Measurements from ENCODE around the gene MRPS10. TPM values are rescaled to one million over a fixed set of nuclear protein-coding genes. Genes with fewer than 3 reads are reported as not detected.
"Not testable (repeated sequence)": the region's sequence is repeated elsewhere in the genome, so short reads cannot be mapped to it uniquely, and the experiment has no call there.

MRPS10 gene
- total RNA-seq, 1 donor from 2014 or later, result 62.3 TPM

DNA sequence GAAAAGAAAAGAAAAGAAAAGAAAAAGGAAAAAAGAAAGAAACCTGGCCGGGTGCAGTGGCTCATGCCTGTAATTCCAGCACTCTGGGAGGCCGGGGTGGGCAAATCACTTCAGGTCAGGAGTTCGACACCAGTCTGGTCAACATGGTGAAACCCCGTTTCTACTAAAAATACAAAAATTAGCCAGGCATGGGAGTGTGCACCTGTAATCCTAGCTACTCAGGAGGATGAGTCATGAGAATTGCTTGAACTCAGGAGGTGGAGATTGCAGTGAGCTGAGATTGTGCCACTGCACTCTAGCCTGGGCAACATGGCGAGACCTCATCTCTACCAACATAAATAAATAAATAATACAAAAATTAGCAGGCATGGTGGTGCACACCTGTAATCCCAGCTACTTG is 25.3 kb downstream of the MRPS10 start:
- DNase-seq (ENCODE audit: missing footprints); intact Hi-C loops (cut with DNase I); ATAC-seq: not testable (repeated sequence)

DNA sequence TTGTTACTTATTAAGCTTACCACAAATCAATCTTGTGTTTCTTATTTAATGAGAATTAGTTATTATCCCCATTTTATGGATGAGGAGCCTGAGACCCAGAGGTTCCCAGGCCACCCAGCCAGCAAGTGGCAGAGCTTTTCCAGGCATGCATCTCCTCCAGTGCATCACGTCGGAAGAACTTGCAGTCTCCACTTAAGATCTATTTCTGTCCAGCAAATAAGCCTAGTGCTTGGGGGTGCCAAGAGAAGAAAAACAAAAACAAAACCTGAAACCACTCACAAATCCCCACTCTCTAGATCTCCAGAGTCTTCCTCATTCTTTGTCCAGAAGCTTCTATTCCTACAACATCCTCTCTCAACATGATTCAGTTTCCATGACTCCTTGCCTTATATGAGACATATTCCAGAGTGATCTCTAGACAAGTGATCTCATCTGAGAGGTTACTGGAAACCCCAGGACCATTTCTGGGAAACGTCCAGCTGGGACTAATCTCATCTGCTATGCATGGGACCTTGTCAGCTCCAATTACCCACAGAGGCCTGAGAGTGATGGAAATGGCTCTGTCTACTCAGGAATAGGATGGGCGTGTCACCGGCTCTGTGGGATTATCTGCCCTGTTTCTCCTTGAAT is 27.0 kb downstream of the MRPS10 start:
- DNase-seq (ENCODE audit: missing footprints), result no peak
- ATAC-seq, result no peak
- intact Hi-C loops (cut with DNase I), result no loop called here

DNA sequence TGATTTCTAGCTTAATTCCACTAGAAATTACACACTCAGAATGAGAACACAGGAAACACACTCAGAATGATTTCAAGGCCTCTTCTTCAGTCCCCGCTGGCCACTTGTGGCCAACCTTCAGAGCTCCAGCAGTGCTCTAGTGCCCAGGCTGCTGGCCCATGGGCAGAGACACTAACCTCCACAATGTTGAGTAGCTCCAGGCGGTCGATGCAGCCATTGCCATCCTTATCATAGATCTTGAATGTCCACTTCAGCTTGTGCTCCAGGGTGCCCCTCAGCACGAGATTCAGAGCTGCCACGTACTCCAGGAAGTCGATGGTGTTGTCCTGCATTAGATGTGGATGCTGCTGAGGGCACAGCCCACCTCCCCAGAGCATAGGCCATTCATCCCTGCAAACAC is 29.3 kb downstream of the MRPS10 start:
- ATAC-seq (no peak), DNase-seq (ENCODE audit: missing footprints) (no peak)
- intact Hi-C loops (cut with DNase I), result no loop called here

DNA sequence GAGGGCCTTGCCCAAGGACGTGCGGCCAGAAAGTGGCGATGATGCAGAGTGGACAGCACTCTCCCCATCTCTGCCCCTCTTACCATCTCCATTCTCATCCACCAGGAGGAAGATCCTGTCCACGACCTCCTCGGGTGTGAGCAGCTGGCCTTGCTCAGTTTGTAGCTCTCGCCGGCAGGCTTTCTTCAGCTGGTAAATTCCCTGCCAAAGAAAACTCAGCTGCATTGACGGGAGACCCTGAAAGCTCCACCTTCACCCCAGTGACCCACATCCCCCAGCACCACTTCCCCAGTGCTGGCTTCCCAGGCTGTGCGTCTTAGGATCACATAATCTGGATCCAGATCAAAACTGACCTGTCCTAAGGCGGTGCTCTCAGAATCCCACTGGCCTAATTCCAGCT is 32.1 kb downstream of the MRPS10 start:
- ATAC-seq (no peak), DNase-seq (ENCODE audit: missing footprints) (no peak)
- intact Hi-C loops (cut with DNase I), result no loop called here

DNA sequence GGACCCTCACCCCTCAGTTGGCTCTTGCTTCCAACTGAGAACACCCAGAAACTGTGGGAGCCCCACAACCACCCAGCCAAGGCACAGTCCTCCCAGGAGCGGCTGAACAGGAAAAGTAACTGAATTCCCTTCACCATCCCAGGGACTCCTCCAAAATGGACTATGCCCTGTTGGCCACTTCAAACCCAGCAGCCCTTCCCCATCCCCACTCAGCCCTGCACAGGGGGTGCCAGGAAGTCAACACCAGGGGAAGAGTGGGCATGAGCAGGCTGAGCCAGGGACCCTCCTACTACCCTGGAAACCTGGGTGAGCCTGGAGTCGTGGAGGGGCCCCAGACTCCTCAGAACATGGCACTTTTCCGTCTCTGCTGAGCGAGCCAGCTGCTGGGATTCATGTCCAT is 33.2 kb downstream of the MRPS10 start:
- intact Hi-C loops (cut with DNase I), result no loop called here
- ATAC-seq, result no peak
- DNase-seq (ENCODE audit: missing footprints), result no peak

DNA sequence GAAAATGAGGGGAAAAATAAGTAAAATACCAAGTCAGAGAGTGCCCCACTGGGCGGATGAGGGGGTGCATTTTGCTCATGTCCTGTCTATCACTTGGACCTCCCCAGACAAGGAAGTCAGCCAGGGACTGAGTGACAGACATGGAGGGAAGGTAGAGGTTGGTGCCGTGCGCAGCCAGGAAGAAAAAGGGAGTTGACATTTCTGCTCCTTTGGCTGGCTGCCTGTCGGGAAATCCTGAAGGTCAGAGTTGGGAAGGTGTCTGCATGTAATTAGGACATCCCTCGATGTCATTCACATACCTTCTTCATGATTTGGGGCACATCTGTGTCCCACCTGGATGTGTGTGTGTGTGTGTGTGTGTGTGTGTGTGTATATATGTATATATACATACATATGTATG is 35.6 kb downstream of the MRPS10 start:
- ATAC-seq (no peak), DNase-seq (ENCODE audit: missing footprints) (no peak)
- intact Hi-C loops (cut with DNase I), result no loop called here

DNA sequence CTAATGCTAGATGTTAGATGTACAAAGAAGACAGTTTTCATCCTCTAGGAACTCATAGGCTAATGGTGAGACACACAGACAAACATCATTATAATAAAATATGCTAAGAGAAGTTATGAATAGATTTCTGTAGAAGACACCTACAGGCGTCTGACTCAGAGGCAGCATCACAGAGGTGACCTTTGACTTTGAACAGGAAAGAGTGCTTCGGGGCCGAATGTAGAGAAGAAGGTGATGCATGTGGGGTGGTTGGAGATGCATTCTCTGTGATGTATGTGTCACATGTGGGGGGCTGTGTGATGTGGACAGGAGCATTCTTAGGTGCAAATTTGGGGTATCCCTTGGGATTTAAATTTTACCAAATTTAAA is 37.7 kb downstream of the MRPS10 start:
- no peak for DNase-seq (ENCODE audit: missing footprints)
- ATAC-seq, result no peak
- intact Hi-C loops (cut with DNase I), result no loop called here

DNA sequence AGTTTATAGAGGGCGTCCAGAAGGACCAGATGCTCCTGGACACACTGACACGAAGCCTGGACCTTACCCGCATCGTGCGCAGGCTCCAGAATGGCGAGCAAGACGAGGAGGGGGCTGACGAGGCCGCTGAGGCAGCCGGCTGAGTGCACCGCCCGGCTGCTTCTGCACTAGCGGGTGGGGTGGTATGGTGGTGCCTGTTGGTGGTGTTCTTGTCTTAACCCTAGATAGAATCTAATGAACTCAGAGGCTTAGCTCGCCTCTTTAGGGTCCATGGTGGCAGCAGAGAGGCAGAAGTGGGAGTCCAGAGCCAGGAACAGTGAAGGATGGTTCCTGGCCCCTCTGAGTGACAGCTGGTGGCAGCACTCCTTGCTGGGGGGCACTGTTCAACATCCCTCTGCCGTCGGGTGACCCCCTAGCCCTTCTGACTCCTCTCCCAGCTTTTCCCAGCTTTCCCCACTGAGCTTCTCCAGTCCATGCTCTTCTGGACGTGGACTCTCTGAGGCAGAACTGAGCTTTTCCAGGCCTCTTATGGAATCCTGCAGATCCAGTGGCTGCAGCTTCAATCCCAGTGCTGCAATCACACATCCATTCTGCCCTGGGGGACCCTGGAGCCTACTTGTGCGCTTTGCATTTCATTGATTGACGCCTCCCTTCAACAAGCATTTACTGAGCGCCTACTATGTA is 38.3 kb downstream of the MRPS10 start:
- no peak for ATAC-seq
- intact Hi-C loops (cut with DNase I), result no loop called here
- no peak for DNase-seq (ENCODE audit: missing footprints)

DNA sequence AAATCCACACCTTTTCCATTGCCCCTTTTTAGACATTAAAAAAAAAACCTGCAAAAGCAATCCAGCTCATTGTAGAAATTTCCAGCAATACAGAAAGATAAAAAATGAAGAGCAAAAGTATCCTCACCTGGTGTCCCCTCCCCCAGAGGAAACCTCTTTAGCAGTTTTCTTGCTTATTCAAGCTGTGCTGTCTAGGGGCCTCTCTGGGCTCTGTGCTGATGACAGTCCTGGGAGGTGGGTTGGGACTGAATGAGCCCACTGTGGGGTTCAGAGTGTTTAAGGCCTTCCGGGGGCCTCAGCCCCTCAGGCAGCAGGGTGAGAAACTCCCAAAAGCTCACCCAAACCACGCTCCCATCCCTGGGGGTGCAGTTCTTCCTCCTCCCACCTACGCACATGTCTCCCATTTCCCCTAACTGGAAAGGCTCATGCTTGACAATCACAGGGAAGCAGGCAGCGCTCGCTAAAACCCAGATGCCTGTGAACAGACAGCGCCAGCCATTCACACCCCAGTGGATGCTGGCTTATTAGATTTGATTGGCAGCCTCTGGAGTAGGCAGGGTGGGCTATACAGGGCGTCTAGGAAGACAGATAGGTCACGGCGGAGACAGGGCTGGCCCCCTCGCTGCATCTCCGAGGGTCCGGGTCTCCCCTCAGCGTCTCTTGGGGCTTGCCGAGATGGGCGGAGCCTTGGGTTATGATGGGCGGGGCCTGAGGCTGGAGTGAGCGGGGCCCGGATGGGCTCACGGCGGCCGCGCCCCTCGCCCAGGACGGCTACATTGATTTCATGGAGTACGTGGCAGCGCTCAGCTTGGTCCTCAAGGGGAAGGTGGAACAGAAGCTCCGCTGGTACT is 39.9 kb downstream of the MRPS10 start:
- no peak for ATAC-seq
- intact Hi-C loops (cut with DNase I), result no loop called here

DNA sequence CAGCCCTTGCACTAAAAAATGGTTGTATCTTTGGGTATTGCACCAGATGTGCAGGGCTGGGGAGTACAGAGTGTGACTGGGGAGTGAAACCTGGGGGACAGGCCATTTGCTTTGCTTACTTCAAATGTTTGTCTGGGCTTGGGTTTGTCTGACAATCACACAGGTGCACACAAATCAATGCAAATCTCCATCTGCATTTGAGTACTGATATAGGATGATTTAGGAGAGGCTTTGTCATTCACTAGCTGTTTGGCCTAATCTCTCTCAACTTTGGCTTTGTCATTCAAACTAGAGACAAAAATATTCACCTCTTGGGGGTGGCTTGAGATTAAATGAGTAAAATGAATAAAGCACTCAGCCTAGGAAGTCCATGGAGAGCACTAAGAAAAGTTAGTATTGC is 40.7 kb downstream of the MRPS10 start:
- no peak for ATAC-seq
- no peak for DNase-seq (ENCODE audit: missing footprints)
- intact Hi-C loops (cut with DNase I), result no loop called here

More for the DNA sequence above, 39.9 kb downstream of the MRPS10 start:
- no peak for DNase-seq (ENCODE audit: missing footprints)

DNA sequence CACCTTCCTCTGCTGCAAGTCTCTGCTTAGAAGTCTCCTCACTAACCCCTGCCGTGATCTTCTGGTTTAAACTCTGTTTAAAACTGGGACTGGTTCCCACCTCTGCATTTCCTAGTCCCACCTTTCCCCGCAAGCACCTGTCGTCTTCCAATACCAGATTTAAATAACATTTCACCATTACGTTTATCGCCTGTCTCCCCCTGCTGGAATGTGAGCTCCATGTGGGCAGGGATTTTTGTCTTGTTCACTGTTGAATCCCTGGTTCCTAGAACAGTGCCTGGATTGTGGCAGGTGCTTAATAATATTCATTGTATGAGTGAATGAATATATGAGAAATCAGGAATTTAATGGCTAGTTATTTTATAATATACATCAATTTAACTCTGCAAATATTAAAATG is 41.8 kb downstream of the MRPS10 start:
- intact Hi-C loops (cut with DNase I), result no loop called here
- no peak for DNase-seq (ENCODE audit: missing footprints)
- no peak for ATAC-seq

DNA sequence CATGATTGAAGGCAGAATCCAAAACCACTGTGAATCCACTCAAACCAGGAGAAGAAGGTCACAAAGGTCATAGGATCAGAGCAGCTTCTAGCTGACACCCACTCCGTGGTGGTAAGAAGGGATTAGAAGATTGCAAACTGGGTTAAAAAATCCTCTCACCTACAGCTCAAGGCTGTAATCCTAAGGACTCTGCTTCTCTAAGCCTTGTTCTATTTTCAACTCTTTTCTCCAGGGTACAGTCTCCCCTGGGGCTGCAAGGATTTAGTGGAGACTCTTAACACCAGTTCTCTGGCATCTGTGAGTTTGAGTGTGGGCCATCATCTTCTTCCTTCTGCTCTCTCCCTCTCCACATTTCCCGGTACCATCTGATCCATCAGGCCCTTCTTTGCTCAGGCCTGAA is 44.6 kb downstream of the MRPS10 start, which contains the start of gene GUCA1A:
GUCA1A (plus strand) TSS at position 264 of the 400 bp plus-strand sequence. CDS start 250 bp downstream, outside the sequence.
- DNase-seq (ENCODE audit: missing footprints) (no peak), ATAC-seq (no peak)
- intact Hi-C loops (cut with DNase I), result no loop called here

DNA sequence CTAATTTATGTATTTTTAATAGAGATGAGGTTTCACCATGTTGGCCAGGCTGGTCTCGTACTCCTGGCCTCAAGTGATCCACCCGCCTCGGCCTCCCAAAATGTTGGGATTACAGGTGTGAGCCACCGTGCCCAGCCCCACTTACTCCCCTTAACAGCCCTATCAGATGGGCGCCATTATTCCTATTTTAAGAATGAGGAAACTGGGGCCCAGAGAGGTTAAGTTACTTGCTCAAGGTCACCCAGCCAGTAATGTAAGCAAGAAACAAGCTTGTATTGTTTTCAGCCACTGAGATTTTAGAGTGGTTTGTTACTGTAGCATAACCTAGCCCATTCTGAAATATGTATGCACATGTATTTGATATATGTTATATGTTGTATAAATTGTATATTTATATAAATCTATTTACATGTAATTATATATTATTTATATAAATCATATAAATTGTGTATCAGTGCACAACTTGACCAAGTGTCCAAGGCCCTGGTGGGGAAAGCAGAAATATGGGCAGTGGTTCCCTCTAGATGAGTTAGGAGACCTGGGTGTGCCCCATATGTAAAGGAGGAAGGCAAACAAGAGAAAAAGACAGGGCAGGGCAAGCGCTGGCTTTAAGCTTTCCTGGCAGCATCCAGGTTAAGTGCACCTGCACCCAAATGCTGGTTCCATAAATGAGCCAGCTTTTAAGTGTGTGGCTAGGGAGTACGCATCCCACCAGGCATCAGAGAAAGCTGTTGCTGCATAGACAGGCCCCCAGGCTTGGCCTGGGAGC is 45.7 kb downstream of the MRPS10 start:
- DNase-seq (ENCODE audit: missing footprints) (no peak), ATAC-seq (no peak)
- intact Hi-C loops (cut with DNase I), result no loop called here

DNA sequence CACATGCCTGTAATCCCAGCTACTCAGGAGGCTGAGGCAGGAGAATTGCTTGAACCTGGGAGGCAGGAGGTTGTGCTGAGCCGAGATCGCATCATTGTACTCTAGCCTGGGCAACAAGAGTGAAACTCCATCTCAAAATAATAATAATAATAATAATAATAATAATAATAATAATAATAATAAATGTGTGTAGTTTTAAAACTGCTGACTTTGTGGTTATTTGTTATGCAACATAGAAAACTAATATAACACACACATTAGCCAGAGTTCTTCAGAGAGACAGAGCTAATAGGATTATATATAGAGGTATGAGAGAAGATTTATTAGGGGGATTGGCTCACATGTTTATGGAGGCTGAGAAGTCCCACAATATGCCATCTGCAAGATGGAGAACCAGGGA is 47.9 kb downstream of the MRPS10 start:
- intact Hi-C loops (cut with DNase I); DNase-seq (ENCODE audit: missing footprints); ATAC-seq: not testable (repeated sequence)

DNA sequence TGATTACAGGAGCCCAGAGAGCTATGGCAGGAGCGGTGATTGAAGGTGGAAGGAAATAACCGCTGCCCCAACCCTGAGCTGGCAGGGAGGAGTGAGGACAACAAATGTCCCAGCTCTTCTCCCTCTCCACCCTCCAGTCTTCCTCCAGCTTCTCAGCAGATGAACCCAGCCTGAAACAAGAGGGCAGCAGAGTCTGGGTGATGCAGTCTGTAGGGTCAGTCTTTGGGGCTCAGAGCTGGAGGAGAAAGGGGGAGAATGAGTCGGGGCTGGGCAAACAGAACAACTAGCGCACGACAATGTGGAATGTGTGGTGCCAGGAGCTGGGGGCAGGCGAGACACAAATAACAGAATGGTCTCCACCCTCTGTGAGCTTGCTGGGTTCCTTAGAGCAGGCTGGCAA is 49.0 kb downstream of the MRPS10 start:
- no peak for ATAC-seq
- intact Hi-C loops (cut with DNase I), result no loop called here
- no peak for DNase-seq (ENCODE audit: missing footprints)

DNA sequence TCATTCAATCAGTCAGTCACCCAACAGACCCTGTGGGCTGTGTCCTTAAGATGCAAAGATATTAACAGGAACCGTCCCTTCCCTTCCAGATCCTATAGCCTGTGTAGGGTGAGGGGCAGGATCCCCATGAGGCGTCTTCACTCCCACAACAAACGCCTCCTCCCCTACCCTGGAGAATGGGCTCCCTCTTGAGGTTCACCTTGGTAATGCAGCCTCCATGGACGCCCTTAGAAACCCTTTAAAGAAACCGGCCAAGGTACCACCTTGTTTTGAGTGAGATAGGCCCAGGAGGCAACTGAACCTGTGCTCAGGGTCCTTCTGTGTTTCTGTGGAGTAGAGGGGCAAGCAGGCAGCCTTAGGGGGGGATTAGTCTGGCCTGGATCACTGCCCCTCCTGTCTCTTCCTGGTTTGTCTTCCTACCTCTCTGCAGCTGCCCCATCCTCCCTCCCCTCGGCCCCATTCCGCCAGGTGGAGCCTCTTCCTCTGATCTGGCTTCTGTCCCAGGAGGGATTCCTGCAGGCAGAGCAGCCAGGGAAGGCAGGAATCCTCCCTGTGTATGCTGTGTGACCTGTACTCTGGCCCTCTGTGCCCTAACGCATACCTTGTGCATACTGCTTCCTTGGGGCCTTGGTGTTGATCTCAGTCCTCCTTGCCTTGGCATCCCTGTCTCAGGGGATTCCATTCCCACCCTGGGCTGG is 51.1 kb downstream of the MRPS10 start:
- intact Hi-C loops (cut with DNase I), result loop anchor here (1.0 kb wide), 2 partner anchors 91 to 386 kb away; partner anchors contain the start of gene PRICKLE4
- ATAC-seq, result peak; percentile 77
- DNase-seq (ENCODE audit: missing footprints), result no peak

DNA sequence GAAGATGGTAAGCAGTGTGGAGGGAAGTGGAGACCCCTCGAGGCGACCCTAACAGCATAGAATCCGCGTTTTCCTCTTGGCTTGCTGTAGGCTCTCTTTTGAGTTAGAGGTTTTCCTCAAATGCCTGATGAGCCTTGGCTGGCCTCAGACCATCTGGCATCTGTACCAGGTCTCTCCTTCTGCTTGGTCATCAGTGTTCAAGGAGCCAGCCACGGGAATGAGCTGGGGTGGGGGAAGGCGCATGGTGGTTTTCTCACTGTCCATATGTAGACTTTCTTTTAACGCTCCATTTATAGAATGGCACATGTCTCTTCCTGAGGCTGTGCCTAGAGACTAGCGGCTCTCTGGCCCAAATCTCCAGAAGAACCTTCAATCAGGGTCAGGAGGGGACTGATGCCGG is 52.6 kb downstream of the MRPS10 start:
- intact Hi-C loops (cut with DNase I), result no loop called here
- no peak for ATAC-seq

DNA sequence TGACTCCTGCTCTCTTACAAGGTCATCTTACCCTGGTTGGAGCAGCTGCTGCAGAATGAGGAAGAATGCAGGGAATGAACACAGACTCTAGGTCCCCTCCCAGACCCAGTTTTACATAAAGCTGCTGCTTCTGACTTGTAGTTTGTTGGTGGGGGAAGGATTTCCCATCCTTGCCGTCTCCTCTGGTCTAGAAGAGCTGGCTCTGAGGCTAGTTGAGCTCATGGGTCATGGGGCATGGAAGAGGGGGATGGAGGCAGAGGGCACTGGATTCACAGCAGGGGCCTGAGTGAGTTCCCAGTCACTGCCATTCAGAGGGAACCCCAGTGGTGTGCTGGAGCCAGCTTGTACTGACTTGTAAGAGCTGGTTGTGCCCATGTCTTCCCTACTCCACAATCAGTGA is 53.7 kb downstream of the MRPS10 start:
- ATAC-seq (no peak), DNase-seq (ENCODE audit: missing footprints) (no peak)
- intact Hi-C loops (cut with DNase I), result no loop called here

More for the DNA sequence above, 52.6 kb downstream of the MRPS10 start:
- no peak for DNase-seq (ENCODE audit: missing footprints)

Measured in Right ventricle myocardium inferior (tissue), 1 donor.